H9 (cell line): Measurements from ENCODE around the gene DLX1. TPM values are rescaled to one million over a fixed set of nuclear protein-coding genes. Genes with fewer than 3 reads are reported as not detected.

Experiments used
- total RNA-seq: library from RNA; stranded (reverse); gene quantifications from 2 replicates; pipeline ENCODE4 v1.2.1, GENCODE V29; 2021

Gene DLX1
- total RNA-seq, 1 experiment from 2014 or later: not detected

Other genes with a start within 250 kb of the DLX1 start
- gene SLC25A12, start 191.3 kb upstream of the DLX1 start, total RNA-seq: 10.1 and 10.8 TPM in 2 replicates
- 73.0 and 75.0 TPM in 2 replicates for gene HAT1, start 163.0 kb upstream of the DLX1 start, total RNA-seq
- gene METAP1D, start 85.6 kb upstream of the DLX1 start, total RNA-seq: 5.2 and 6.4 TPM in 2 replicates
- gene DLX2, start 17.4 kb downstream of the DLX1 start, total RNA-seq: 0.42 TPM in 1 of 2 replicates, not detected in the other